SK-N-SH (cell line): Measurements from ENCODE around the gene TSPAN31. TPM values are rescaled to one million over a fixed set of nuclear protein-coding genes. Genes with fewer than 3 reads are reported as not detected.

ENCODE experiments used
- CTCF ChIA-PET: fragments of 300-600, 350-600 bp; formaldehyde crosslinking; extraction: SDS; loops from one replicate; lab custom pipeline; 2021; lab: Yijun Ruan, JAX
- POLR2A ChIA-PET: fragments of 350-600 bp; sonication (Branson Sonifier 250); formaldehyde crosslinking; extraction: SDS; loops from one replicate; lab custom pipeline; 2020; ENCODE audit warnings: antibody characterized with exemption, inconsistent platforms; lab: Yijun Ruan, JAX
- DNase-seq: peaks from one replicate; pipeline ENCODE4 v3.0.0; 2012
- H2AFZ ChIP-seq: fragments of 200-600 bp; sonication (generic); 2 replicates; pipeline ENCODE4 v1.8.1; 2016; ENCODE audit warnings: antibody characterized with exemption, mild to moderate bottlenecking, low read depth
- H3F3A ChIP-seq: fragments of 200-600 bp; sonication (generic); replicated peaks from 2 replicates; pipeline ENCODE3; 2016; ENCODE audit warnings: antibody characterized with exemption, mild to moderate bottlenecking; ENCODE audit not compliant: insufficient read depth
- H3K27ac ChIP-seq, 2 experiments: fragments of 200-500 bp in 1 of 2; fragments of 200-600 bp in 1 of 2; sonication (Bioruptor generic) in 1 of 2; sonication (generic), shearing (Covaris generic) in 1 of 2; 2 replicates each; pipeline versions ENCODE4 v1.5.1 to v1.6.1; 2014 to 2016; ENCODE audit warnings: low read depth in 2 of 2, inconsistent platforms in 1 of 2, low read length in 1 of 2, mild to moderate bottlenecking in 1 of 2, mixed read lengths in 1 of 2
- H3K27me3 ChIP-seq: fragments of 200-600 bp; sonication (generic), shearing (Covaris generic); 2 replicates; pipeline ENCODE4 v1.6.1; 2016; ENCODE audit warnings: mixed run types; ENCODE audit not compliant: insufficient read depth
- H3K36me3 ChIP-seq, 2 experiments: fragments of 200-500 bp in 1 of 2; fragments of 200-600 bp in 1 of 2; sonication (Bioruptor generic) in 1 of 2; sonication (generic) in 1 of 2; replicated peaks in 1 of 2; 2 replicates each; pipeline versions ENCODE3 to v1.5.1; 2014 to 2016; ENCODE audit warnings: low read length in 1 of 2, mild to moderate bottlenecking in 1 of 2; ENCODE audit not compliant: insufficient read depth in 2 of 2, control insufficient read depth in 1 of 2
- H3K4me1 ChIP-seq, 2 experiments: fragments of 200-500 bp in 1 of 2; fragments of 200-600 bp in 1 of 2; sonication (Bioruptor generic) in 1 of 2; sonication (generic), shearing (Covaris generic) in 1 of 2; 2 replicates each; pipeline versions ENCODE4 v1.5.1 to v1.6.1; 2014 to 2016; ENCODE audit warnings: low read depth in 1 of 2, low read length in 1 of 2, mixed run types in 1 of 2; ENCODE audit not compliant: insufficient read depth in 2 of 2, control insufficient read depth in 1 of 2
- H3K4me2 ChIP-seq: fragments of 200-600 bp; sonication (generic), shearing (Covaris generic); 2 replicates; pipeline ENCODE4 v1.6.1; 2017; ENCODE audit warnings: mixed run types
- H3K4me3 ChIP-seq, 2 experiments: fragments of 200-500 bp in 1 of 2; fragments of 200-600 bp in 1 of 2; sonication (Bioruptor generic) in 1 of 2; sonication (generic), shearing (Covaris generic) in 1 of 2; 2 replicates each; pipeline versions ENCODE4 v1.5.1 to v1.8.1; 2014 to 2016; ENCODE audit warnings: low read depth in 2 of 2, inconsistent platforms in 1 of 2, low read length in 1 of 2, mild to moderate bottlenecking in 1 of 2, mixed read lengths in 1 of 2, moderate library complexity in 1 of 2
- H3K79me2 ChIP-seq: fragments of 200-600 bp; sonication (generic); 2 replicates; pipeline ENCODE4 v1.8.1; 2017; ENCODE audit warnings: mild to moderate bottlenecking; ENCODE audit not compliant: insufficient read depth
- H3K9ac ChIP-seq: fragments of 200-600 bp; sonication (generic); 2 replicates; pipeline ENCODE4 v1.6.1; 2017; ENCODE audit warnings: mixed run types
- H3K9me2 ChIP-seq: fragments of 200-600 bp; sonication (generic); 2 replicates; pipeline ENCODE4 v1.6.1; 2017; ENCODE audit warnings: mixed run types
- H3K9me3 ChIP-seq: fragments of 200-600 bp; sonication (generic); 2 replicates; pipeline ENCODE4 v1.6.1; 2017; ENCODE audit warnings: mixed run types, mild to moderate bottlenecking, moderate library complexity
- H4K20me1 ChIP-seq: fragments of 200-600 bp; sonication (generic); 2 replicates; pipeline ENCODE4 v1.6.1; 2017; ENCODE audit warnings: mild to moderate bottlenecking, mixed run types; ENCODE audit not compliant: insufficient read depth
- ELF1 ChIP-seq: IDR thresholded peaks from 2 replicates; pipeline ENCODE4 v1.4.0; 2012
- GABPA ChIP-seq: IDR thresholded peaks from 2 replicates; pipeline ENCODE4 v1.4.0; 2012; ENCODE audit warnings: low read depth, mild to moderate bottlenecking
- MEF2A ChIP-seq: IDR thresholded peaks from 2 replicates; pipeline ENCODE4 v1.4.0; 2012; ENCODE audit warnings: low read depth, borderline replicate concordance
- NRF1 ChIP-seq: IDR thresholded peaks from 2 replicates; pipeline ENCODE4 v1.6.1; 2012; ENCODE audit warnings: low read depth, mild to moderate bottlenecking, low read length
- POLR2AphosphoS5 ChIP-seq: IDR thresholded peaks from 2 replicates; pipeline ENCODE4 v1.6.1; 2012; ENCODE audit warnings: low read depth, low read length
- RAD21 ChIP-seq: IDR thresholded peaks from 2 replicates; pipeline ENCODE4 v1.6.1; 2012; ENCODE audit warnings: mild to moderate bottlenecking, low read length
- RXRA ChIP-seq: IDR thresholded peaks from 2 replicates; pipeline ENCODE4 v1.4.0; 2012; ENCODE audit warnings: low read depth, mild to moderate bottlenecking, borderline replicate concordance
- SIN3A ChIP-seq: IDR thresholded peaks from 2 replicates; pipeline ENCODE4 v1.6.1; 2012; ENCODE audit warnings: low read depth, mild to moderate bottlenecking, low read length, moderate library complexity, borderline replicate concordance
- SMC3 ChIP-seq: IDR thresholded peaks from 2 replicates; pipeline ENCODE4 v1.6.1; 2012; ENCODE audit warnings: low read depth, low read length, improper control_type of control experiment
- TAF1 ChIP-seq: IDR thresholded peaks from 2 replicates; pipeline ENCODE4 v1.6.1; 2012; ENCODE audit warnings: low read depth, mild to moderate bottlenecking, low read length, moderate library complexity, borderline replicate concordance
- TCF12 ChIP-seq: IDR thresholded peaks from 2 replicates; pipeline ENCODE4 v1.4.0; 2012
- YY1 ChIP-seq: IDR thresholded peaks from 2 replicates; pipeline ENCODE4 v1.4.0; 2012; ENCODE audit warnings: low read depth, mild to moderate bottlenecking
- ZBTB33 ChIP-seq: IDR thresholded peaks from 2 replicates; pipeline ENCODE4 v1.4.0; 2012; ENCODE audit warnings: low read depth, borderline replicate concordance
- WGBS: methylation state at CpG from one replicate; pipeline ENCODE4 v1.1.6; 2017; ENCODE audit warnings: low lambda C conversion rate; 5-methylcytosine and 5-hydroxymethylcytosine counted together
- polyA plus RNA-seq, 3 experiments: library from polyadenylated mRNA; depleted of rRNA; stranded (reverse); fragments of >200 nt; gene quantifications; 2 replicates each; pipeline ENCODE4 v1.2.3, GENCODE V29; 2012
- TF ChIP-seq, protein P1 (sequence below): fragments of 150-350 bp; IDR thresholded peaks from 2 replicates; pipeline ENCODE4 v1.6.1; 2017; ENCODE audit warnings: antibody characterized with exemption, low read length, low read depth, borderline replicate concordance
- TF ChIP-seq, protein P2 (sequence below): IDR thresholded peaks from 2 replicates; pipeline ENCODE4; 2012
- TF ChIP-seq, protein P3 (sequence below): fragments of 200-600 bp; sonication (generic); IDR thresholded peaks from 2 replicates; pipeline ENCODE4 v1.6.1; 2017; ENCODE audit warnings: antibody characterized with exemption, mild to moderate bottlenecking, moderate library complexity

Gene TSPAN31
- polyA plus RNA-seq, 1 of the 3 experiments (the other 2 are of a cell fraction), result 36.8 TPM

DNA sequence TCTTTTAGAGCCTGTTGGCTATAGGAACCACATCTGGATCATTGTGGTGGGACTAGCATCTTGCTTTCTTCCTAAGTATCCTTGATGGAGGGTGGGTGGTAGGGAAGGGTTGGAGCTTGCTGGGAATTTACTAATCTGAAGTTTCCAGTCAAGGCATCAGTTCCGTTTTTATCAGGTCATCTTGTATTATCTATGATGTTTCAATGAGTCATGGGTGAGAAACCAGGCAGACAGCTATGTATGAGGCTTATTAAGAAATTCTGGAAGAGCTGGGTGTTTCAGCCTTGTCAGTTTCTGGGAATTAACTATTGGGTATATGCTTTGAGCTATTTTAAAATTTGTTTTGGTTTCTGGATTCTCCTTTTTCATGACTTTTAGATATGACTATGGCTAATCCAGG is 49.1 kb downstream of the TSPAN31 start (continued):
- TF ChIP-seq YY1 (no peak), POLR2AphosphoS5 (no peak; the same call in 1 of the 2 replicates), TCF12 (peak; percentile 46; the same call in 1 of the 2 replicates), TAF1 (no peak), ZBTB33 (no peak)
- TF ChIP-seq, protein P1, sequence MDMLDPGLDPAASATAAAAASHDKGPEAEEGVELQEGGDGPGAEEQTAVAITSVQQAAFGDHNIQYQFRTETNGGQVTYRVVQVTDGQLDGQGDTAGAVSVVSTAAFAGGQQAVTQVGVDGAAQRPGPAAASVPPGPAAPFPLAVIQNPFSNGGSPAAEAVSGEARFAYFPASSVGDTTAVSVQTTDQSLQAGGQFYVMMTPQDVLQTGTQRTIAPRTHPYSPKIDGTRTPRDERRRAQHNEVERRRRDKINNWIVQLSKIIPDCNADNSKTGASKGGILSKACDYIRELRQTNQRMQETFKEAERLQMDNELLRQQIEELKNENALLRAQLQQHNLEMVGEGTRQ, result no peak

- H3K4me2 ChIP-seq, result no peak overlapping the region
- H3K36me3 ChIP-seq, result peaks cover 59 to 63% of the 10 kb centered on the region in 2 experiments
- H4K20me1 ChIP-seq, result no peaks in the 10 kb centered on the region
- no peaks in the 10 kb centered on the region for H3K9me2 ChIP-seq
- H3K9me3 ChIP-seq, result no peaks in the 10 kb centered on the region
- TF ChIP-seq RAD21, result no peak
- no peak for TF ChIP-seq TCF12
- no peak for TF ChIP-seq ELF1
- TF ChIP-seq MEF2A, result no peak
- TF ChIP-seq SIN3A, result no peak
- TF ChIP-seq, protein P2, sequence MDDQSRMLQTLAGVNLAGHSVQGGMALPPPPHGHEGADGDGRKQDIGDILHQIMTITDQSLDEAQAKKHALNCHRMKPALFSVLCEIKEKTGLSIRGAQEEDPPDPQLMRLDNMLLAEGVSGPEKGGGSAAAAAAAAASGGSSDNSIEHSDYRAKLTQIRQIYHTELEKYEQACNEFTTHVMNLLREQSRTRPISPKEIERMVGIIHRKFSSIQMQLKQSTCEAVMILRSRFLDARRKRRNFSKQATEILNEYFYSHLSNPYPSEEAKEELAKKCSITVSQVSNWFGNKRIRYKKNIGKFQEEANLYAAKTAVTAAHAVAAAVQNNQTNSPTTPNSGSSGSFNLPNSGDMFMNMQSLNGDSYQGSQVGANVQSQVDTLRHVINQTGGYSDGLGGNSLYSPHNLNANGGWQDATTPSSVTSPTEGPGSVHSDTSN, result no peak
- TF ChIP-seq NRF1, result no peak
- TF ChIP-seq, all 33 proteins: peak for 0
- H3K4me3 ChIP-seq, result no peak overlapping the region
- WGBS, result 82% methylated on average over 6 of the region's 6 CpGs
- H3K9ac ChIP-seq, result no peak overlapping the region
- peaks cover 0 to 6% of the 10 kb centered on the region in 2 experiments; a peak in 2 of 4 replicates for H3K4me1 ChIP-seq
- no peak overlapping the region for H2AFZ ChIP-seq
- H3F3A ChIP-seq, result peaks cover 26% of the 10 kb centered on the region
- POLR2A ChIA-PET, result no interaction called here
- peaks cover 25% of the 10 kb centered on the region; the same call in 1 of the 2 replicates for H3K79me2 ChIP-seq
- CTCF ChIA-PET, result no interaction called here
- H3K27ac ChIP-seq, result peak overlapping the region in 1 of 2 experiments; percentile 89; a peak in 2 of 4 replicates
- DNase-seq, result no peak
- no peaks in the 10 kb centered on the region for H3K27me3 ChIP-seq
Observed at GRCh38 chr12:57795354-57795753, 50.5 kb downstream of the TSPAN31 start.

GRCh38 chr12:57796996-57797395 is 52.2 kb downstream of the TSPAN31 start:
- Histone ChIP-seq H3K4me1 (peaks cover 0 to 6% of the 10 kb centered on the region in 2 experiments; a peak in 2 of 4 replicates), H3K9me2 (no peaks in the 10 kb centered on the region), H3K79me2 (peaks cover 18% of the 10 kb centered on the region; the same call in 1 of the 2 replicates), H3K4me2 (no peak overlapping the region), H3K4me3 (no peak overlapping the region), H3F3A (peaks cover 24% of the 10 kb centered on the region), H3K27me3 (no peaks in the 10 kb centered on the region), H3K36me3 (peaks cover 55 to 62% of the 10 kb centered on the region in 2 experiments), H3K9me3 (no peaks in the 10 kb centered on the region), H4K20me1 (no peaks in the 10 kb centered on the region), H3K9ac (no peak overlapping the region), H3K27ac (no peak overlapping the region), H2AFZ (no peak overlapping the region)
- WGBS, result 100% methylated on average over 1 of the region's 1 CpG
- TF ChIP-seq SMC3 (no peak), GABPA (no peak), NRF1 (no peak), RXRA (no peak), RAD21 (no peak)
- TF ChIP-seq, protein P3, sequence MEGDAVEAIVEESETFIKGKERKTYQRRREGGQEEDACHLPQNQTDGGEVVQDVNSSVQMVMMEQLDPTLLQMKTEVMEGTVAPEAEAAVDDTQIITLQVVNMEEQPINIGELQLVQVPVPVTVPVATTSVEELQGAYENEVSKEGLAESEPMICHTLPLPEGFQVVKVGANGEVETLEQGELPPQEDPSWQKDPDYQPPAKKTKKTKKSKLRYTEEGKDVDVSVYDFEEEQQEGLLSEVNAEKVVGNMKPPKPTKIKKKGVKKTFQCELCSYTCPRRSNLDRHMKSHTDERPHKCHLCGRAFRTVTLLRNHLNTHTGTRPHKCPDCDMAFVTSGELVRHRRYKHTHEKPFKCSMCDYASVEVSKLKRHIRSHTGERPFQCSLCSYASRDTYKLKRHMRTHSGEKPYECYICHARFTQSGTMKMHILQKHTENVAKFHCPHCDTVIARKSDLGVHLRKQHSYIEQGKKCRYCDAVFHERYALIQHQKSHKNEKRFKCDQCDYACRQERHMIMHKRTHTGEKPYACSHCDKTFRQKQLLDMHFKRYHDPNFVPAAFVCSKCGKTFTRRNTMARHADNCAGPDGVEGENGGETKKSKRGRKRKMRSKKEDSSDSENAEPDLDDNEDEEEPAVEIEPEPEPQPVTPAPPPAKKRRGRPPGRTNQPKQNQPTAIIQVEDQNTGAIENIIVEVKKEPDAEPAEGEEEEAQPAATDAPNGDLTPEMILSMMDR, result no peak
- TF ChIP-seq, protein P1, result no peak
- ChIA-PET CTCF (interaction anchor here (2.4 to 12.0 kb wide), 2 partner anchors 14 to 18 kb away, joined by 17 to 96 read pairs; partner anchors contain the start of genes AVIL and TSFM), POLR2A (no interaction called here)
- no peak for DNase-seq
